Stimulated activated CD4-positive, alpha-beta T cell treated with anti-CD3 and anti-CD28 coated beads, TNF-alpha, amount 100 ng/mL, for 24 hours (primary cell): ENCODE results near the gene TSFM.

Source experiments
- DNase-seq, 3 experiments: peaks; one replicate each; pipeline ENCODE4 v3.0.0-alpha.2; 2020; ENCODE audit warnings: low read depth in 3 of 3

Gene TSFM

GRCh38 chr12:57834086-57834876, 51.7 kb downstream of the TSFM start:
- DNase-seq, result no peak

GRCh38 chr12:57835366-57836288, 53.0 kb downstream of the TSFM start:
- DNase-seq, result no peak

GRCh38 chr12:57836442-57837375, 54.1 kb downstream of the TSFM start:
- no peak for DNase-seq

GRCh38 chr12:57837864-57838562, 55.4 kb downstream of the TSFM start:
- no peak for DNase-seq

- no peak for DNase-seq
These were observed 56.2 kb downstream of the TSFM start for GRCh38 chr12:57838594-57839302.

- DNase-seq, result no peak
These were observed 57.4 kb downstream of the TSFM start for GRCh38 chr12:57839996-57840395.

- DNase-seq, result no peak
These were observed 58.1 kb downstream of the TSFM start for GRCh38 chr12:57840726-57841125.

GRCh38 chr12:57841445-57841844, 58.9 kb downstream of the TSFM start:
- no peak for DNase-seq

GRCh38 chr12:57842342-57843294, 60.0 kb downstream of the TSFM start:
- DNase-seq, result peak in 2 of 3 experiments; percentile 26 to 31

GRCh38 chr12:57844709-57845477, 62.3 kb downstream of the TSFM start:
- DNase-seq, result peak in 1 of 3 experiments; percentile 40

- DNase-seq, result peak; percentile 32 to 63 (median 32)
These were observed 63.1 kb downstream of the TSFM start for GRCh38 chr12:57845478-57846284.

- DNase-seq, result peak in 1 of 3 experiments; percentile 29
These were observed 63.6 kb downstream of the TSFM start for GRCh38 chr12:57846285-57846576.

- peak; percentile 75 to 96 (median 84) for DNase-seq
These were observed 64.2 kb downstream of the TSFM start, which contains the start of gene CTDSP2 for GRCh38 chr12:57846577-57847319. Gene CTDSP2, minus strand, starts transcription at chr12:57846729. Its CDS starts 294 bp downstream, at chr12:57846435.
